ENCODE data around the gene TCOF1. TPM values are rescaled to one million over a fixed set of nuclear protein-coding genes. Genes with fewer than 3 reads are reported as not detected.

TCOF1 gene
- total and polyA plus RNA-seq, 2 experiments from 2014 or later: 86.8 to 165 TPM

- no peak overlapping the region for H3K4me2 ChIP-seq
- no peak for DNase-seq (ENCODE audit: low spot score)
- H3K27ac Mint-ChIP-seq: no peak overlapping the region
- peaks cover 5% of the 10 kb centered on the region for H3K4me1 ChIP-seq (ENCODE audit: insufficient read depth)
- 0 out of 2 replicates have a peak, but pooled peaks cover 2% of the 10 kb centered on the region for H3K36me3 ChIP-seq (ENCODE audit: insufficient read depth)
- no peak overlapping the region for H3K27ac ChIP-seq (ENCODE audit: low read depth)
- H3K79me2 ChIP-seq (replicated peaks; ENCODE audit: insufficient read depth): peaks cover 32% of the 10 kb centered on the region
- peaks cover 15% of the 10 kb centered on the region for H3K4me1 Mint-ChIP-seq
- peaks cover 14% of the 10 kb centered on the region for H3K36me3 Mint-ChIP-seq (ENCODE audit: low read depth)
- H3F3A ChIP-seq (replicated peaks; ENCODE audit: low read depth): no peaks in the 10 kb centered on the region
- H3K4me3 ChIP-seq: no peak overlapping the region
- TF ChIP-seq CTCF (conservative IDR thresholded peaks at IDR 0.05; ENCODE audit: low read depth in 2 of 2) (no peak), NANOG (IDR thresholded peaks at IDR 0.05; ENCODE audit: borderline replicate concordance) (no peak), ZNF331 (CRISPR knock-in tag; IDR thresholded peaks at IDR 0.05; ENCODE audit: low read depth) (no peak)
- H4K20me1 ChIP-seq (replicated peaks; ENCODE audit: insufficient read depth): peaks cover 21% of the 10 kb centered on the region
- H3K9me2 ChIP-seq (ENCODE audit: insufficient read depth): no peaks in the 10 kb centered on the region
- H2AFZ ChIP-seq: no peak overlapping the region
- H3K27me3 ChIP-seq (ENCODE audit: insufficient read depth): no peaks in the 10 kb centered on the region
- H3K4me3 Mint-ChIP-seq: no peak overlapping the region
- no peak for ATAC-seq
- no peaks in the 10 kb centered on the region for H3K9me3 Mint-ChIP-seq
- H3K27me3 Mint-ChIP-seq (ENCODE audit: insufficient read depth, low read depth, poor library complexity): peaks cover 2% of the 10 kb centered on the region
Observed at GRCh38 chr5:150355791-150356190, 1.7 kb upstream of the TCOF1 start.

GRCh38 chr5:150356575-150357294 lies 762 bp upstream of the TCOF1 start:
- Mint-ChIP-seq H3K27me3 (ENCODE audit: insufficient read depth, low read depth, poor library complexity) (peaks cover 2% of the 10 kb centered on the region), H3K27ac (no peak overlapping the region), H3K9me3 (no peaks in the 10 kb centered on the region), H3K4me1 (peaks cover 13% of the 10 kb centered on the region), H3K4me3 (peak overlapping the region; percentile 95), H3K36me3 (ENCODE audit: low read depth) (peaks cover 23% of the 10 kb centered on the region)
- peaks cover 12% of the 10 kb centered on the region for H3K36me3 ChIP-seq (ENCODE audit: insufficient read depth)
- peaks cover 3% of the 10 kb centered on the region for H3K4me1 ChIP-seq (ENCODE audit: insufficient read depth)
- no peaks in the 10 kb centered on the region for H3K27me3 ChIP-seq (ENCODE audit: insufficient read depth)
- H3F3A ChIP-seq (replicated peaks; ENCODE audit: low read depth): 0 out of 2 replicates have a peak, but pooled peaks cover 4% of the 10 kb centered on the region
- H3K9me2 ChIP-seq (ENCODE audit: insufficient read depth): no peaks in the 10 kb centered on the region
- peaks cover 31% of the 10 kb centered on the region for H4K20me1 ChIP-seq (replicated peaks; ENCODE audit: insufficient read depth)
- no peak for DNase-seq (ENCODE audit: low spot score)
- H3K4me3 ChIP-seq: peak overlapping the region; percentile 99
- H2AFZ ChIP-seq: peak overlapping the region; percentile 88
- no peak overlapping the region for H3K27ac ChIP-seq (ENCODE audit: low read depth)
- H3K4me2 ChIP-seq: peak overlapping the region; percentile 72
- no peak for ATAC-seq
- H3K79me2 ChIP-seq (replicated peaks; ENCODE audit: insufficient read depth): peaks cover 41% of the 10 kb centered on the region
- TF ChIP-seq CREB1 (CRISPR knock-in tag; IDR thresholded peaks at IDR 0.05; ENCODE audit: low read depth): no peak
- no peak for TF ChIP-seq EZH2phosphoT487 (IDR thresholded peaks at IDR 0.05; ENCODE audit: unreplicated experiment)
- TF ChIP-seq ZNF462 (CRISPR knock-in tag; IDR thresholded peaks at IDR 0.05): no peak
- TF ChIP-seq NANOG (IDR thresholded peaks at IDR 0.05; ENCODE audit: borderline replicate concordance): no peak
- no peak for TF ChIP-seq POLR2AphosphoS5 (IDR thresholded peaks at IDR 0.05; ENCODE audit: low read depth)
- no peak for TF ChIP-seq ZNF114 (CRISPR knock-in tag; IDR thresholded peaks at IDR 0.05)
- no peak for TF ChIP-seq STAT1 (IDR thresholded peaks at IDR 0.05; ENCODE audit: unreplicated experiment)
- no peak for TF ChIP-seq JUNB (IDR thresholded peaks at IDR 0.05; ENCODE audit: unreplicated experiment)
- TF ChIP-seq EZH2 (IDR thresholded peaks at IDR 0.05; ENCODE audit: low read depth, unreplicated experiment): no peak
- no peak for TF ChIP-seq CTCF (conservative IDR thresholded peaks at IDR 0.05; ENCODE audit: low read depth in 2 of 2)

Data from GM23338 (cell line).